D721Med (cell line): Measurements from ENCODE around the gene ETFRF1.

ENCODE experiments used
- DNase-seq: peaks from one replicate; pipeline ENCODE4 v3.0.0; 2011; ENCODE audit warnings: low spot score; ENCODE audit not compliant: insufficient read length
- FAIRE-seq: peaks from 2 replicates; lab custom pipeline; 2011; peaks lifted over from hg19 to GRCh38; lab: Jason Lieb, UNC
- CTCF ChIP-seq: IDR thresholded peaks from 2 replicates; pipeline ENCODE4 v1.5.1; 2012; ENCODE audit warnings: mild to moderate bottlenecking, control low read depth; ENCODE audit not compliant: insufficient read depth; ENCODE audit errors: missing control alignments

Gene ETFRF1

GRCh38 chr12:25243680-25243990 lies 48.6 kb downstream of the ETFRF1 start:
- no peak for TF ChIP-seq CTCF
- DNase-seq (no peak), FAIRE-seq (no peak)

- no peak for FAIRE-seq
- no peak for DNase-seq
- no peak for TF ChIP-seq CTCF
Observed at GRCh38 chr12:25245491-25245890, 50.5 kb downstream of the ETFRF1 start.

- TF ChIP-seq CTCF = no peak
- DNase-seq (no peak), FAIRE-seq (no peak)
Observed at GRCh38 chr12:25248137-25248536, 53.1 kb downstream of the ETFRF1 start.

GRCh38 chr12:25248732-25249131 lies 53.7 kb downstream of the ETFRF1 start:
- FAIRE-seq (no peak), DNase-seq (no peak)
- no peak for TF ChIP-seq CTCF

GRCh38 chr12:25249931-25250738 lies 55.1 kb downstream of the ETFRF1 start:
- FAIRE-seq (no peak), DNase-seq (no peak)

GRCh38 chr12:25250744-25251730 lies 56.0 kb downstream of the ETFRF1 start, which contains the start of gene KRAS:
KRAS (minus strand) TSS chr12:25250929.
- DNase-seq = peak; percentile 62
- TF ChIP-seq CTCF = no peak
- no peak for FAIRE-seq

More at GRCh38 chr12:25249931-25250738, 55.1 kb downstream of the ETFRF1 start:
- no peak for TF ChIP-seq CTCF

- DNase-seq (no peak), FAIRE-seq (no peak)
- TF ChIP-seq CTCF = no peak
Observed at GRCh38 chr12:25251769-25252168, 56.7 kb downstream of the ETFRF1 start.
